Neural cell (in vitro differentiated cells): ENCODE results near the gene ADGB. TPM values are rescaled to one million over a fixed set of nuclear protein-coding genes. Genes with fewer than 3 reads are reported as not detected.

Experiments
- H2AFZ ChIP-seq: fragments of 200-600, 300-800 bp; sonication (generic), shearing (Covaris generic); 2 replicates; pipeline ENCODE4 v1.6.0; 2014; ENCODE audit warnings: low read depth, mild to moderate bottlenecking, antibody characterized with exemption, low read length, moderate library complexity
- H3F3A ChIP-seq: fragments of 200-600 bp; shearing (Covaris generic); 2 replicates; pipeline ENCODE4 v1.6.1; 2016; ENCODE audit warnings: mild to moderate bottlenecking, moderate library complexity, mixed read lengths, antibody characterized with exemption, low read length; ENCODE audit not compliant: insufficient read depth, poor library complexity, severe bottlenecking
- H3K27ac ChIP-seq: fragments of 200-600, 300-800 bp; sonication (generic), shearing (Covaris generic); 2 replicates; pipeline ENCODE4 v1.5.1; 2014; ENCODE audit warnings: mild to moderate bottlenecking, low read length, moderate library complexity
- H3K27me3 ChIP-seq: fragments of 300-800, 200-600 bp; sonication (generic), shearing (Covaris generic); 2 replicates; pipeline ENCODE4 v1.6.0; 2014; ENCODE audit warnings: mild to moderate bottlenecking, low read depth, low read length, moderate library complexity; ENCODE audit not compliant: insufficient read depth
- H3K36me3 ChIP-seq: fragments of 300-800, 200-600 bp; sonication (generic), shearing (Covaris generic); 2 replicates; pipeline ENCODE4 v1.5.1; 2014; ENCODE audit warnings: mild to moderate bottlenecking, antibody characterized with exemption, low read length, moderate library complexity; ENCODE audit not compliant: insufficient read depth
- H3K4me2 ChIP-seq: fragments of 300-800, 200-600 bp; sonication (generic), shearing (Covaris generic); 2 replicates; pipeline ENCODE4 v1.6.0; 2014; ENCODE audit warnings: mild to moderate bottlenecking, low read length
- H3K4me3 ChIP-seq: fragments of 300-800, 200-600 bp; sonication (generic), shearing (Covaris generic); 2 replicates; pipeline ENCODE4 v1.5.1; 2014; ENCODE audit warnings: mild to moderate bottlenecking, low read length, moderate library complexity
- H3K79me2 ChIP-seq: fragments of 200-600 bp; shearing (Covaris generic); replicated peaks from 2 replicates; pipeline ENCODE4 v1.6.0; 2014; ENCODE audit warnings: mild to moderate bottlenecking, low read length, moderate library complexity; ENCODE audit not compliant: insufficient read depth
- H3K9ac ChIP-seq: fragments of 300-800, 200-600 bp; sonication (generic), shearing (Covaris generic); 2 replicates; pipeline ENCODE4 v1.6.1; 2016; ENCODE audit warnings: mild to moderate bottlenecking, low read length, mixed read lengths
- H3K9me2 ChIP-seq: fragments of 200-600 bp; shearing (Covaris generic); 2 replicates; pipeline ENCODE4 v1.6.1; 2016; ENCODE audit warnings: mild to moderate bottlenecking, low read length, mixed read lengths; ENCODE audit not compliant: insufficient read depth
- H3K9me3 ChIP-seq: fragments of 200-600, 300-800 bp; sonication (generic), shearing (Covaris generic); 2 replicates; pipeline ENCODE4 v1.6.1; 2016; ENCODE audit warnings: mild to moderate bottlenecking, mixed run types, low read length, moderate library complexity, mixed read lengths
- H4K20me1 ChIP-seq: fragments of 200-600 bp; shearing (Covaris generic); 2 replicates; pipeline ENCODE4 v1.6.1; 2016; ENCODE audit warnings: mild to moderate bottlenecking, mixed run types; ENCODE audit not compliant: insufficient read depth
- CTCF ChIP-seq: fragments of 450-650 bp; IDR thresholded peaks from 2 replicates; pipeline ENCODE4 v1.5.1; 2014; ENCODE audit warnings: antibody characterized with exemption, mild to moderate bottlenecking, moderate library complexity; ENCODE audit not compliant: poor library complexity, severe bottlenecking
- EP300 ChIP-seq: fragments of 450-650 bp; conservative IDR thresholded peaks from 2 replicates; pipeline ENCODE4 v1.6.1; 2014; ENCODE audit warnings: antibody characterized with exemption, mild to moderate bottlenecking, moderate library complexity; ENCODE audit not compliant: poor library complexity, severe bottlenecking
- EZH2 ChIP-seq: fragments of 200-600, 300-800 bp; shearing (Covaris generic), sonication (generic); IDR thresholded peaks from 2 replicates; pipeline ENCODE4 v1.6.1; 2014; ENCODE audit warnings: antibody characterized with exemption, low read length, borderline replicate concordance, mild to moderate bottlenecking; ENCODE audit not compliant: insufficient read depth, poor library complexity, severe bottlenecking
- MXI1 ChIP-seq: fragments of 450-650 bp; conservative IDR thresholded peaks from 2 replicates; pipeline ENCODE4 v1.6.1; 2014; ENCODE audit warnings: antibody characterized with exemption, mild to moderate bottlenecking; ENCODE audit not compliant: poor library complexity, severe bottlenecking
- POLR2AphosphoS5 ChIP-seq: IDR thresholded peaks from 2 replicates; pipeline ENCODE4 v1.6.1; 2012
- RAD21 ChIP-seq: fragments of 450-650 bp; conservative IDR thresholded peaks from 2 replicates; pipeline ENCODE4 v1.6.1; 2014; ENCODE audit warnings: antibody characterized with exemption, mild to moderate bottlenecking, moderate library complexity
- SMC3 ChIP-seq: fragments of 450-650 bp; conservative IDR thresholded peaks from 2 replicates; pipeline ENCODE4 v1.6.1; 2014; ENCODE audit warnings: antibody characterized with exemption, mild to moderate bottlenecking, moderate library complexity; ENCODE audit not compliant: poor library complexity
- TAF1 ChIP-seq: IDR thresholded peaks from 2 replicates; pipeline ENCODE4 v1.6.1; 2012; ENCODE audit warnings: low read depth
- polyA plus RNA-seq: library from polyadenylated mRNA; depleted of rRNA; stranded (reverse); fragments of >200 nt; gene quantifications from 2 replicates; pipeline ENCODE4 v1.2.3, GENCODE V29; 2014
- TF ChIP-seq, protein P1 (sequence below): IDR thresholded peaks from 2 replicates; pipeline ENCODE4 v1.6.1; 2012; ENCODE audit warnings: borderline replicate concordance

The ADGB gene
- polyA plus RNA-seq, 1 donor from 2014 or later = not detected

GRCh38 chr6:146635165-146635564, 36.4 kb downstream of the ADGB start:
- Histone ChIP-seq H3K4me2 (no peak overlapping the region), H3K36me3 (no peaks in the 10 kb centered on the region), H3K27me3 (no peaks in the 10 kb centered on the region), H3K79me2 (no peaks in the 10 kb centered on the region), H3K9me3 (no peaks in the 10 kb centered on the region), H3K9me2 (no peaks in the 10 kb centered on the region), H3K9ac (no peak overlapping the region), H3K4me3 (no peak overlapping the region), H3K27ac (no peak overlapping the region), H4K20me1 (no peaks in the 10 kb centered on the region), H3F3A (no peaks in the 10 kb centered on the region), H2AFZ (no peak overlapping the region)
- no peak for TF ChIP-seq MXI1

DNA sequence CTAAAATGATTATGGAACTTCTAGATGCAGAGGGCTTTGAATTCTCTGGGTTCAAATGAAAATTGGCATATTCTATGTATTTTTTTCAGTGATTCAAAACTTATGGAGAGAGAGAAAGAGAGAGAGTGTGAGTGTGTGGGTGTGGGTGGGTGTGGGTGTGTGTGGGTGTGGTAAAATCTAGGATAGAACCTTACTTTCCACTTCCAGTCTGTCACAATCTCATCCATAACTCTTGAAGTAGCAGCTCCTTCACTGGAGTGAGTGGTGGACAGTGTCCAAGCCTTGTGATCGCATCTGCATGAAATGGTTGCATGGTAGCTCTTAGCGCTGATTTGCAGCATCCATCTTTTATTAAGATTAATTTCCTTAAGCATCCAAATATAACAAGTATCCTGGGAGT, 37.7 kb downstream of the ADGB start:
- Histone ChIP-seq H3F3A (no peaks in the 10 kb centered on the region), H4K20me1 (no peaks in the 10 kb centered on the region), H3K9me2 (no peaks in the 10 kb centered on the region), H2AFZ (no peak overlapping the region), H3K9ac (no peak overlapping the region), H3K4me3 (no peak overlapping the region), H3K36me3 (no peaks in the 10 kb centered on the region), H3K27ac (no peak overlapping the region), H3K4me2 (no peak overlapping the region), H3K27me3 (no peaks in the 10 kb centered on the region), H3K9me3 (no peaks in the 10 kb centered on the region), H3K79me2 (no peaks in the 10 kb centered on the region)
- TF ChIP-seq MXI1 = no peak
- no peak for TF ChIP-seq RAD21
- no peak for TF ChIP-seq TAF1
- TF ChIP-seq EP300 = no peak
- no peak for TF ChIP-seq POLR2AphosphoS5
- TF ChIP-seq, protein P1, sequence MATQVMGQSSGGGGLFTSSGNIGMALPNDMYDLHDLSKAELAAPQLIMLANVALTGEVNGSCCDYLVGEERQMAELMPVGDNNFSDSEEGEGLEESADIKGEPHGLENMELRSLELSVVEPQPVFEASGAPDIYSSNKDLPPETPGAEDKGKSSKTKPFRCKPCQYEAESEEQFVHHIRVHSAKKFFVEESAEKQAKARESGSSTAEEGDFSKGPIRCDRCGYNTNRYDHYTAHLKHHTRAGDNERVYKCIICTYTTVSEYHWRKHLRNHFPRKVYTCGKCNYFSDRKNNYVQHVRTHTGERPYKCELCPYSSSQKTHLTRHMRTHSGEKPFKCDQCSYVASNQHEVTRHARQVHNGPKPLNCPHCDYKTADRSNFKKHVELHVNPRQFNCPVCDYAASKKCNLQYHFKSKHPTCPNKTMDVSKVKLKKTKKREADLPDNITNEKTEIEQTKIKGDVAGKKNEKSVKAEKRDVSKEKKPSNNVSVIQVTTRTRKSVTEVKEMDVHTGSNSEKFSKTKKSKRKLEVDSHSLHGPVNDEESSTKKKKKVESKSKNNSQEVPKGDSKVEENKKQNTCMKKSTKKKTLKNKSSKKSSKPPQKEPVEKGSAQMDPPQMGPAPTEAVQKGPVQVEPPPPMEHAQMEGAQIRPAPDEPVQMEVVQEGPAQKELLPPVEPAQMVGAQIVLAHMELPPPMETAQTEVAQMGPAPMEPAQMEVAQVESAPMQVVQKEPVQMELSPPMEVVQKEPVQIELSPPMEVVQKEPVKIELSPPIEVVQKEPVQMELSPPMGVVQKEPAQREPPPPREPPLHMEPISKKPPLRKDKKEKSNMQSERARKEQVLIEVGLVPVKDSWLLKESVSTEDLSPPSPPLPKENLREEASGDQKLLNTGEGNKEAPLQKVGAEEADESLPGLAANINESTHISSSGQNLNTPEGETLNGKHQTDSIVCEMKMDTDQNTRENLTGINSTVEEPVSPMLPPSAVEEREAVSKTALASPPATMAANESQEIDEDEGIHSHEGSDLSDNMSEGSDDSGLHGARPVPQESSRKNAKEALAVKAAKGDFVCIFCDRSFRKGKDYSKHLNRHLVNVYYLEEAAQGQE = no peak
- no peak for TF ChIP-seq EZH2
- TF ChIP-seq SMC3 = no peak
- no peak for TF ChIP-seq CTCF

DNA sequence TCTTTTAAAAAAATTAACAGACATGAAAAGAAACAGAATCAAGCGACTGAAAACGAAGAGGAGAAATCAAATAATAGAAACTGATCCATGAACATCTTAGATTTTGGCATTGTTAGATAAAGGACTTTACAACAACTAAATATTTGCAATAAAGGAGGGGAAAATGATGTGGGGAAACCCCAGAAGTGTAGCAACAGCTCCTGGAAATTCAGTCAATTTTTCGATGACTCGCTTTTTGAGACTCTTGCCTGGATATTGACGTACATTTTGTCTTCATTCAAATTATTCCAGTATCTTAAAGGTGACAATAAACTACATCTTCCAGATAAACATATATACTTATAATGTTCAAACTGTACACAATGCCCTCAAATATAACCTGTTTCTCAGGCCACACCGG, 44.1 kb downstream of the ADGB start:
- no peak overlapping the region for H2AFZ ChIP-seq
- no peaks in the 10 kb centered on the region for H3K79me2 ChIP-seq
- H3K27me3 ChIP-seq = no peaks in the 10 kb centered on the region
- TF ChIP-seq EP300 (no peak), POLR2AphosphoS5 (no peak), RAD21 (no peak)
- no peak overlapping the region for H3K9ac ChIP-seq
- H3K4me3 ChIP-seq = no peak overlapping the region
- no peaks in the 10 kb centered on the region for H3F3A ChIP-seq
- H3K9me2 ChIP-seq = no peaks in the 10 kb centered on the region
- no peaks in the 10 kb centered on the region for H3K36me3 ChIP-seq
- no peak overlapping the region for H3K4me2 ChIP-seq
- H3K9me3 ChIP-seq = no peaks in the 10 kb centered on the region
- H4K20me1 ChIP-seq = no peaks in the 10 kb centered on the region
- H3K27ac ChIP-seq = no peak overlapping the region
